ENCODE measurements around the gene BACH2.
"Not testable (repeated sequence)": the region's sequence is repeated elsewhere in the genome, so short reads cannot be mapped to it uniquely, and the experiment has no call there.

BACH2 gene

DNA sequence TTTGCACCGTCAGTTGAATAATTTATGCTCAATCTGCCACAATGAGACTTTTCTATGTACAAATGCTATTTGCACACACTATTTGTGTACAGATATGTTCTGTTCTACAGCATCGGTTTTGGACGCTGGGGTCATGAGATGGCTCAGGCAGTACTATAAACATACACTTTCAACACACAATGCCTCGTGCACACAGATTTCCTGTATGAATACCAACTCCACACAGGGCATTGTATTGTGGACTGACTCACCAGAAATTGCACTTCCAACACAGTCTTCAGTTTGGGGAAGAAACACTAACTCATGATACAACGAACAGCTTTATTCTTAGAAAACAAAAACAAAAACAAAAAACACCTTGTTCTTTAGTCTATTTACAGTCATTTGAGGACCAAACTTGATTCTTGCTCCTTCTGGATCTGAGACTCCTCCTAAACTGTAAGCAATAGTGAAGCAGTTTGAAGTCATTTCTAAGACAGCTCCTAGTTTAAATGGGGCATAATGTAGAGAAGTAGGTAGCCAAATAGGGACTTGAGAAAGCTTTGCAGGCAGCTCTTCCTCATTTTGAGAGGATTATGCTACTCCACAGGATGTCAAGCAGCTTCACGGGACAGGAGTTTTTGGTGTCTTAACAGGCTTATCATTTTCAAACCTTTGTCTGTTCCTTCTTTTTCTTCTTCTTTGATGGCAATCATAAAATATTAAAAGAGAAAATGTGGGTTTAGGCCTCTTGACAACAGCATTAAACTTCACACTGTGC is 368.7 kb downstream of the BACH2 start:
- no peak for DNase-seq

DNA sequence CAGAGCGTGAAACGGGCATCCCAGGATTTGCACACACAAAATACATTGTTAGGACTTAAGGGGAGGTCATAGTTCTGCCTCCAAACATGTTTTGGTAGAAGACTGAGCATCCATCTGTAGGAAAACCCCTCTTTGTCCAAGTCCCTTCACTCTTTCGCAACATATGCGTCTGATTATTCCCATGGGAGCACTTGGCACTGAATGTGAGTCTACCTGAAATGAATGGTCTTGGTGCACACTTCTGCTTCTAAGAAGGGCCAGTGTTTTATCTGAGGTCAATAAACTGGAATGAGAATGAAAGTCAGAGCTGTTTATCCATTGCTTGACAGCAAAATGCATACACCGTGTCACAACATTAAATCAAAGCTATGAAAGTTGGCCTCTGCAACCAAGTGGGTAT is 369.4 kb downstream of the BACH2 start:
- DNase-seq = no peak

DNA sequence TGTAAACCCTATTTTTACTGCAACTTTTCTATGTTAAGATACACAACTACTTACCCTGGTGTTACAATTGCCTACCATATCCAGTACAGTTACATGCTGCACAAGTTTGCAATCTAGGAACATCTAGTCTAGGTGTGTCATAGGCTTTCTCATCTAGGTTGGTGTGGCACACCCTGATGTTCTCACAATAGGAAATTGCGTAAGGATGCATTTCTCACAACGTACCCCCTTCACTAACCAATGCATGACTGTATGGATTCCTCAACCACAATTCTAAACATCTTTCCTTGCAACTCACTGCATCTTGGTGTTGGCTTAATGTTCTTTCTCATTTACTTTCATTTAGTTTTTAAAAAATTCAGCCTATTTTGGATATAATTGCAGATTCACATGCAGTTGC is 370.8 kb downstream of the BACH2 start:
- DNase-seq = no peak

DNA sequence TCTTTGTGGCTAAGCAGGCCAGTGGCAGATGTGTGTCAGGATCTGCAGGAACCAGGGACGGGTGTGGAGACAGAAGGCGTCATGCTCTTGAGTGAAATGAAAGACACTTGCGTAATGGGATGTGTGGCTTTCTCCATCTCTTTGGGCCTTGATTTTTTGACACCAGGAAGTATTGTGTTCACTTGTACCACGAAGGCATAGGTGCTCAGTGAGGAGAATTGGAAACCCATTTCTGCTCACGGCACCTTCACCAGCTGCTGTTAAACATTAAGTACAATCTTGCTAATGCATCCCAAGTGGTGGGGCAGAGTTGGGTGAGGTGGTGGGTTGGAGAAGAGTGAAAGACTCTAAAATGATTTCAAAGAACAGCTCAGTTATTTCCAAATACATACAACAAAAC is 372.4 kb downstream of the BACH2 start:
- no peak for DNase-seq

DNA sequence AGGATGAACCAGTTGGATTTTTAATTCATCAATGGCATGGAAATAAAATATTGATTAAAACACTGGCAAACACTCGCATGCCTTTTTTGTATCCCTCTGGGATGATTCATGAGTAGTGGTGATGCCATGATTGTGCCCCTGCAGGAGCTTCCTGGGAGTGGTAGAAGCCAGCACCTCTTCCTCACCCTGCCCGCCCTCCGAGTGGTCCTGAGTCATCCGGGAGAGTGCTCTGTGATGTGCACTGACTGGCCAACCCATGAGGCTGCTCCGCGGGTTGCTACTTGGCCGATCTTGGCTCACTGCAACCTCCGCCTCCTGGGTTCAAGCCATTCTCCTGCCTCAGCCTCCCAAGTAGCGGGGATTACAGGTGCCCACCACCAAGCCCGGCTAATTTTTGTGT is 375.0 kb downstream of the BACH2 start:
- no peak for DNase-seq

DNA sequence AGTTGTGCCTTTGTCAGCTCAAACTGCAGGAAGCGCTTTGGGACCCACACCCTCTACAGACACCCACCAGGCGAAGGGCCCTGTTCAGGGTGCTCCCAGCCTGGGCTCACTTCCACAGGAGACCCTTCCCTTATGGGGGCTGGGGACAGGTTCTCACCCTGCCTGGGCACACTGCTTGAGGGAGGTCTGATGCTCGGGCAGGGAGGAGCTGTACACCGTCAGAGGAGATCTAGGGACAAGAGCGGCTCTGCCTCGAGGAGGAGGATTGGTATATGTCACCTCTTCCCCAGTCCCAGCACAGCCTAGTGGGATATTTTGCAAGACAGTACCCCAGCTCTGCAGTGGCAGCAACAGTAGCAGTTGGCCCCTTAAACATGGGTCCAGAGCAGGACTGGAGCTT is 375.4 kb downstream of the BACH2 start:
- DNase-seq = no peak

DNA sequence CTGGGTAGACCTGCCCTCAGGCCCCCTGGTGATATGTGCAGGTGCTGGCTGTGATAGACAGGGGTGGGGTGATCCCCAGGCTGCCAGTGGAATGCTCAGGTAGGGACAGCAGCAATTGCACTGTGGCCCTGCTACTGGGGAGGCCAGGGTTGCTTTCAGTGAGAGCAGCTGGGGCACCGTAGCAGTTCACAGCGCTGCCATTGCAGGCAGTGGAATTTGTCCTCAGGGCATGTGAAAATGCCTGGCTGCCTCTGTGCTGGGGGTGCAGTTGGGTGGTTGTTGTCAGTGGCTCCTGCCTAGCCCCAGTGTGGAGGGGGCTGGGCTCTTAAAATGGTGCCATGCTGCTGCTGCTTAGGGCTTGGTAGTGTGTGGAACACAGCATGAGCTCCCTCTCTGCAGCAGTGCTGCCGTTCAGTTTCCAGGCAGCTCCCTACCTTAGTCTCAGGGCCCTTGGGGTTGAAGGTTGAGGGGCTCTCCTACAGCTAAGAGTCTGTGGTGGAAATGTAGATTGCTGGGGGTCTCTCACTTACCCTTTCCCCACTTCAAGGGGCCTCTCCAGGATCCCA is 378.8 kb downstream of the BACH2 start:
- no peak for DNase-seq

DNA sequence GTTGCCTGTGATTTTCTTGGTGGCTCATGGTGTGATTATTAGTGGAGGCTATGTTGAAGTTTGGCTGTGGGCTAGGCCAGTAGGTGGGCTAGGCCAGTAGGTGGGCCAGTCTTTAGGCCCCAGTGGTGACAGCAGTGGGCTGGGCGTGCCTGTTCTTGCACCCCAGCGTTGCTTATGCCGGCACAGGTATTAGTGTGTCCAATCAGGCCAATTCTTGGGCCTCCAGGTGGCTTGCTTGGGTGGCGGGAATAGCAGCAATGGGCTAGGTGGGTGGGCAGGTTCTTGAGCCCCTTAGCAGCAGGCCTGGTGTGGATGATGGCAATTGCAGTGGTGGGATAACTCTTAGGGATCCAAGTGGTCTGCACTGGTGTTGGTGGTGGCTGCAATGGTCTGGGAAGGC is 379.4 kb downstream of the BACH2 start:
- DNase-seq = no peak

DNA sequence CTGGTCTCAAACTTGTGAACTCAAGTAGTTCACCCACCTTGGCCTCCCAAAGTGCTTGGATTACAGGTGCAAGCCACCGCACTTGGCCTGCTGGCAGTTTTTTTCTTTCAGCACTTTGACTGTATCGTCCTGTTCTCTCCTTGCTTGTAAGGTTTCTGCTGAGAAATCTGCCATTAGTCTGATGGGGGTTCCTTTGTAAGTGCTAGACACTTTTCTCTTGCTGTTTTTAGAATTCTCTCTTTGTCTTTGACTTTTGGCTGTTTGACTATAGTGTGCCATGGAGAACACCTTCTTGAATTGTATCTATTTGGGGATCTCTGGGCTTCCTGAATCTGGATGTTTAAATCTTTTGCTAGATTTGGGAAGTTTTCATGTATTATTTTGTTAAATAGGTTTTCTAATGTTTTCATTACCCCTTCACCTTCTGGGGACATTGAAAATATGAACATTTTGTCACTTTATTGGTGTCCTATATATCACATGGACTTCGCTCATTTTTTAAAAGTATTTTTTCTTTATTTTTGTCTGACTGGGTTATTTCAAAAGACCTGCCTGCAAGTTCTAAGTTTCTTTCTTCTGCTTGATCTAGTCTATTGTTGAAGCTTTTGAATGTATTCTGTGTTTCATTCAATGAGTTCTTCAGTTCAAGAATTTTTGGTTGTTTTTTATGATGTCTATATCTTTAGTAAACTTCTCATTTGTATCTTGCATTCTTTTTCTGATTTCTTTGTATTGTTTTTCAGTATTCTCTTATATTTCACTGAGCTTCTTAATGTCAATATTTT is 380.3 kb downstream of the BACH2 start:
- no peak for DNase-seq

DNA sequence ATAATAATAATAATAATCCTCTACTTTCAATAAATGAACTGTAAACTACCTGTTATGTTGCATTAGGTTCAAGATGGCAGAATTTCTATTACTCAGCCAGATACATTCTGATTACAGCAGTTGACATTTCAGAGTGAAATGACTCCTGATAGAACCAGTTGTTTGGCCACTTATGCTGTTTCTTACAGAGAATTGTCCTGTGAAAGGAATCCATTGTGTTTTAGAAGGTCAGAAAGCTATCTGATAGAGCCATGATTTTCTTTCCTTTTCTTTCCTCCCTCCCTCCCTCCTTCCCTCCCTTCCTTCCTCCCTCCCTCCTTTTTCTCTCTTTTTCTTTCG is 385.8 kb downstream of the BACH2 start:
- no peak for DNase-seq

DNA sequence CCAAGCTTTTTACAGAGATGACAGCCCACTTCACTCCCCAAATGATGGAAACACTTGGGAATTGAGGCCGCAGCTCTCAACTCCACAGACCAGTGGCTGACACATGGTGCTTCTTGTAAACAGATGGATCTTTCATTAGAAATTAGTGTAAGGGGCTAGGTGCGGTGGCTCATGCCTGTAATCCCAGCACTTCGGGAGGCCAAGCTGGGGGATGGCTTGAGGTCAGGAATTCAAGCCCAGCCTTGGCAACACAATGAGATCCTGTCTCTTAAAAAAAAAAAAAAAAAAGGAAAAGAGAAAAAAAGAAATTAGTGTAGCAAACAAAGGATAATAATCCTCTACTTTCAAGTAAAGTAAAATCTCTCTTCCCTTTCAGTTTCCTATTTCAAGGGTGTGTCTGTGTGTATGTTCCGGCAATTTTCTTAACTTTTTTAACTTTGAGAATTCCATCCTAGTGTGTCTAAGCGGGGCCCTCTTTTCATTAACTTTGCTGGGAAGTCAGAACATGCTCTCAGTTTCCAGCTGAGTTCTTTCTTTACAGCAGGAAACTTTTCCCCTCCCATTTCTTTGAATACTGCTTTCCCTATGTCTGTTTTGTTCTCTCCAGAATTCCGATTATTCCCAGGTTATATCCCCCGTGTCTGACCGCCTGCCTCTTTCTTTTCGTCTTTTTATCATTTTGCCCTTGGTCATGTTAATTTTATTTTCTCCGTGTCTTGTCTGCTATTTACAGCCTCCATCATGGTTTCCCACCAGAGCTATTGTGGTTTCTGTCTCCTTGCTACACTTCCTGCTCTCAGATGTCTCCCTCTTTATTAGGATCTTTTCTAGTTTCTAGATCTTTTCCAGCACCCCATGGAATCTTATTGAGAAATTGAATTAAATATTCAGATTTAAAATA is 386.4 kb downstream of the BACH2 start:
- DNase-seq = not testable (repeated sequence)

DNA sequence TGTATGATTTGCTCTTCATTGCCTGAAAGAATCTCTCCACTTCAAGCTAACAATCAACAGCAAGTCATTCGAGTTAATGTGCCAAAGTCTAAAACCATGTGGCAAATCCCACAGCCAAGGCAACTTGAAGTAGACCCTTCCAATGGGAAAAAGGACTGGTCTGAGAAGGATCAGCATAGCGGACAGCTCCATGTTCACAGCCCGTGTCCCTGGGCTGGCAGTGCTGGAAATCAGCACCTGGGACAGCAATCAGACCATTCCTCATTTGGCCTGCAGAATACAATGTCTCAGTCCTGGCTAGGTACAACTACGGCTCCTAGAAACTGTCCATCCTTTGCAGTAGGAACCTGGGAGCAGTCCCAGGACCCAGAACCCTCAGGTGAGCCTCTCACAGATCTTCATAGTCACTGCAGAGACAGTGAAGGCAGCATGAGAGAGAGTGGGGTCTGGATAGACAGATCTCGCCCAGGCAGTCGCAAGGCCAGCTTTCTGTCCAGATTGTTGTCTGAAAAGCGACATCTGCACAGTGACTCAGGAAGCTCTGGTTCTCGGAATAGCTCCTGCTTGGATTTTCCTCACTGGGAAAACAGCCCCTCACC is 401.3 kb downstream of the BACH2 start:
- no peak for DNase-seq

DNA sequence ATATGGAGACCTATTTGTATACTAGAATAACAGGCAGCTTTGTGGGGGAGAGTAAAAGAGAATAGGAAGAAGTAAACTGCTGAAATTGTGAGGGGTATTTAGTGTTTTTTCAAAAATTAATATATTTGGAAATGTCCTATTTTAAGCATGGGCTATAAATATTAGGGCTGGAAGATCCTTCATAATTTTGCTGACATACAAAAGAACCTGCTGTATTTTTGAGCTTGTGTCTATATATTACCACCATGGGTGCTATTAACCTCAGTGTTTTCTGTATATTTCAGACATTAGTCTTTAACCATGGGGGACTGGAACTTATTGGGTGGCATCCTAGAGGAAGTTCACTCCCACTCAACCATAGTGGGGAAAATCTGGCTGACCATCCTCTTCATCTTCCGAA is 402.5 kb downstream of the BACH2 start, which contains the start of gene GJA10:
TSS of gene GJA10 (plus strand) at position 301 of the 400 bp plus-strand sequence. CDS start at position 301, 0 bp downstream.
- DNase-seq = no peak

DNA sequence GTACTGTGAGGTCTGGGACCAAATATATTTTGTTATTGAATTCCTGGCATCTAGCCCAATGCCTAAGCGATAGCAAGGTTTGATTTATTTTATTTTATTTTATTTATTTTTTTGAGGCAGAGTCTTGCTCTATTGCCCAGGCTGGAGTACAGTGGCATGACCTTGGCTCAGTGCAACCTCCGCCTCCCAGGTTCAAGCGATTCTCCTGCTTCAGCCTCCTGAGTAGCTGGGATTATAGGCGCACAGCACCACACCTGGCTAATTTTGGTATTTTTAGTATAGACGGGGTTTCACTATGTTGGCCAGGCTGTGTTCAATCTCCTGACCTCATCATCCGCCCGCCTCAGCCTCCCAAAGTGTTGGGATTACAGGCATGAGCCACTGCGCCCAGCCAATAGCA is 404.1 kb downstream of the BACH2 start:
- not testable (repeated sequence) for DNase-seq

DNA sequence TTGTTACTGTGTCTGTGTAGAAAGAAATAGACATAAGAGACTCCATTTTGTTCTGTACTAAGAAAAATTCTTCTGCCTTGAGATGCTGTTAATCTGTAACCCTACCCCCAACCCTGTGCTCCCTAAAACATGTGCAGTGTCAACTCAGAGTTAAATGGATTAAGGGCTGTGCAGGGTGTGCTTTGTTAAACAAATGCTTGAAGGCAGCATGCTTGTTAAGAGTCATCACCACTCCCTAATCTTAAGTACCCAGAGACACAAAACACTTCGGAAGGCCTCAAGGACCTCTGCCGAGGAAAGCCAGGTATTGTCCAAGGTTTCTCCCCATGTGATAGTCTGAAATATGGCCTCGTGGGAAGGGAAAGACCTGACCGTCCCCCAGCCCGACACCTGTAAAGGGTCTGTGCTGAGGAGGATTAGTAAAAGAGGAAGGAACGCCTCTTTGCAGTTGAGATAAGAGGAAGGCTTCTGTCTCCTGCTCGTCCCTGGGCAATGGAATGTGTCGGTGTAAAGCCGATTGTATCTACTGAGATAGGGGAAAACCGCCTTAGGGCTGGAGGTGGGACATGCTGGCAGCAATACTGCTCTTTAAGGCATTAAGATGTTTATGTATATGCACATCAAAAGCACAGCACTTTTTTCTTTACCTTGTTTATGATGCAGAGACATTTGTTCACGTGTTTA is 405.7 kb downstream of the BACH2 start:
- not testable (repeated sequence) for DNase-seq

DNA sequence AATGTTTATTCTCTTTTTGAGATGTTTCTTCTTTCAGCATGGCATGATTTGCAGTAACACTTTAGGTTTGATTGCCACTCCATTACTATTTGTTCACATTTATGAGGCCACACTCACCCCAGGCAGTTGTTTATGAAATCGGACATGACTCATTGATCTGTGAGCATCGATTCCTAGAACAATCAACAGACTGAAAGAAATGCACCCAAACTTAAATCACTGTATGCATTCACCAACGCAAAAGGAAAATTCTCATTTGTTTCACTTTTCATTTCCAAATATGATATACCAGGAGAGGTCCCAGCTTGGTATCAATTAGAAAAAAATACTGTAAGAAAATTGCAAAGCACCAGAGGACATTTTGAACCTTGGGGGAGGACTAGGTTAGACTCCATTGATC is 407.8 kb downstream of the BACH2 start:
- DNase-seq = no peak

DNA sequence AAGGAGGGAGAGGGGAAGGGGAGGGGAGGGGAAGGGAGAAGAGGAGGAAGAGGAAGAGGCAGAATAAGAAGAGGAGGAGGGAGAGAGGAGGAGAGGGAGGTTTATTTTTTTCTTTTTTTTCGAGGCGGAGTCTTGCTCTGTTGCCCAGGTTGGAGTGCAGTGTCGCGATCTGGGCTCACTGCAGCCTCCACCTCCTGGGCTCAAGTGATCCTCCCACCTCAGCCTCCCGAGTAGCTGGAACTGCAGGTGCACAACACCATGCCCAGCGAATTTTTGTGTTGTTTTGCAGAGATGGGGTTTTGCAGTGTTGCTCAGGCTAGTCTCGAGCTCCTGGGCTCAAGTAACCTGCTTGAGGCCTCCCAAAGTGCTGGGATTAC is 408.5 kb downstream of the BACH2 start:
- DNase-seq = no peak

DNA sequence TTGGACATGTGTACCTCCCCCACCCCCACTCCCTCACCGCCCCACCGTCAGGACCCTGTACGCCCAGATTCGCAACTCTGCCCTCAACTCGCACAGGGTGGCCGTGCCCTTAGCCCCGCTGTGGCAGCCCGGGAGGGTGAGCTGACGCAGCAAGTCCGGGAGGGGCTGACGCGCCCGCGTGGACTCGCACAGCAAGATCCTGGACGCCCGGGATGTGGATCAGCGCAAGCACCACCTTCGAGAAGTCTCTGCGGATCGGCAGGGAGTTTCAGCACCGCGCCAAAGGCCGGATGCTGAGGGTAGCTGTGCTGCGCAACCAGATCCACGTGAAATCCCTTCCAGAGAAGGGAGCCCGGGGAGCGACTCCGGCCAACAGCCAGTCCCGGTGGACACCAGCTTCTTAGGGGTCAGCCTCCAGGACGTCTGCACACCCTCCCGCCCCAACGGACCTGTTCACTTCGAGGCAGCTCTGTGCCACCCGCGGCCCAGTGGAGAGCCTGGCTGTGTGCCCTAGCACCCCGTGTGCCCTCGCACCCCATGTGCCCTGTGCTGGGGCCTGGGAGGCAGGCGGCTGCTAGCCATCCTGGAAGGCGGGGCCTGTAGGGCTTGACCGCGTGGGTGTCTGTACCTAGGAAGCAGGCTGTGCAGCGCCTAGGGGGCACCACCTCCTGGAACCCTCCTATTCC is 409.0 kb downstream of the BACH2 start:
- no peak for DNase-seq

DNA sequence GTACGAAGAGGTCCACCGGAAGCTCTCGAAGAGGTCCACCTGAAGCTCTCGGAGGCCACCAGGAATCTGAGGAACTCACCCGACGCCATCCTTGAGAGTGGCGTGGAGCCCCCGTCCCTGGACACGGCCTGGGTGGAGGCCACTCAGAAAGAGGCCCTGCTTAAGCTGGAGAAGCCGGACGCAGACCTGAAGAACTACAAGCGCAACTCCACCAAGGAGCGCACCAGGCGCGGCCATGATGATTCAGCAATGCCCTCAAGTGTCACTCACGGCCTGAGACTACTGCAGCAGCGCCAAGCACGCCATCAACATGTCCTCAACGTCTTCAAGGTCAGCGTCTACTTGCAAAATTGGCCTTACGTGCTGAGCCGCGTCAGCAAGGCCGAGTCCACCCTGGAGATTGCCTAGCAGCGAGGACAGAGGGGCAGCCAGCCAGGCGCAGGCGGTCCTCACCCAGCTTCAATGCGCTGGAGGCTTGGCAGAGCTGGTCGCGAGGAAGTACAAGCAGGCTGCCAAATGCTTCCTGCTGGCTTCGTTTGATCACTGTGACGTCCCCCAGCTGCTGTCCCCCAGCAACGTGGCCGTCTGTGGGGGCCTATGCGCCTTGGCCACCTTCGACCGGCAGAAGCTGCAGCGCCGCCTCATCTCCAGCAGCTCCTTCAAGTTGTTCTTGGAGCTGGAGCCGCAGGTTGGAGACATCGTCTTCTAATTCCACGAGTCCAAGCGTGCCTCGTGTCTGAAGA is 410.1 kb downstream of the BACH2 start:
- DNase-seq = no peak

Data from SW 1271 (cell line).